Endothelial cell of umbilical vein (primary cell): Measurements from ENCODE around the gene CFAP57. TPM values are rescaled to one million over a fixed set of nuclear protein-coding genes. Genes with fewer than 3 reads are reported as not detected.

Experiments used
- BruUV-seq: library from RNA; stranded (reverse); fragments of 400-500 nt; replicated peaks from 2 replicates; lab custom pipeline; 2021; lab: Mats Ljungman, UMichigan
- CTCF ChIA-PET: fragments of 300-600, 350-600 bp; sonication (Branson Sonifier 250); formaldehyde crosslinking; loops from one replicate; lab custom pipeline; 2021; ENCODE audit warnings: antibody characterized with exemption, inconsistent platforms; lab: Charles Lee
- POLR2A ChIA-PET: fragments of 300-600, 350-600 bp; sonication (Branson Sonifier 250); formaldehyde crosslinking; loops from one replicate; lab custom pipeline; 2021; ENCODE audit warnings: antibody characterized with exemption, inconsistent platforms; lab: Charles Lee
- DNase-seq: peaks from one replicate; pipeline ENCODE4 v3.0.0-alpha.2; 2011; ENCODE audit warnings: low read depth, low spot score
- FAIRE-seq: peaks from 2 replicates; lab custom pipeline; 2011; peaks lifted over from hg19 to GRCh38; lab: Jason Lieb, UNC
- H2AFZ ChIP-seq: 2 replicates; pipeline ENCODE4 v1.6.0; 2012; ENCODE audit warnings: low read depth, low read length, control low read depth, inconsistent platforms
- H3K27ac ChIP-seq: 2 replicates; pipeline ENCODE4 v1.5.1; 2011; ENCODE audit warnings: low read depth, mild to moderate bottlenecking, control low read depth, low read length, moderate library complexity; ENCODE audit not compliant: insufficient read depth
- H3K27me3 ChIP-seq, 2 experiments: 2 replicates each; pipeline versions ENCODE4 v1.6.0 to v1.6.1; 2011; ENCODE audit warnings: low read length in 2 of 2, mixed read lengths in 1 of 2; ENCODE audit not compliant: control insufficient read depth in 2 of 2, insufficient read depth in 2 of 2
- H3K36me3 ChIP-seq, 2 experiments: 2 replicates in 1 of 2; 3 replicates in 1 of 2; pipeline ENCODE4 v1.5.1; 2011; ENCODE audit warnings: low read length in 2 of 2, mild to moderate bottlenecking in 1 of 2, moderate library complexity in 1 of 2; ENCODE audit not compliant: control insufficient read depth in 2 of 2, insufficient read depth in 2 of 2; ENCODE audit errors: extremely low read depth in 1 of 2
- H3K4me1 ChIP-seq: 3 replicates; pipeline ENCODE4 v1.5.1; 2011; ENCODE audit warnings: mild to moderate bottlenecking, low read length; ENCODE audit not compliant: control insufficient read depth, insufficient read depth; ENCODE audit errors: extremely low read depth
- H3K4me2 ChIP-seq: 2 replicates; pipeline ENCODE4 v1.6.1; 2011; ENCODE audit warnings: low read length, control low read depth, mixed read lengths; ENCODE audit not compliant: insufficient read depth
- H3K4me3 ChIP-seq, 3 experiments: fragments of 200-600 bp in 1 of 3; sonication (generic), shearing (Covaris generic) in 1 of 3; replicated peaks in 1 of 3; 2 replicates each; pipeline ENCODE4 v1.5.1; 2011 to 2016; ENCODE audit warnings: control low read depth in 3 of 3, low read length in 3 of 3, mild to moderate bottlenecking in 2 of 3, inconsistent platforms in 1 of 3, low read depth in 1 of 3, moderate library complexity in 1 of 3; ENCODE audit not compliant: insufficient read depth in 1 of 3
- H3K79me2 ChIP-seq: 2 replicates; pipeline ENCODE4 v1.6.0; 2012; ENCODE audit warnings: low read length, inconsistent platforms; ENCODE audit not compliant: control insufficient read depth, insufficient read depth
- H3K9ac ChIP-seq: replicated peaks from 2 replicates; pipeline ENCODE3; 2011; ENCODE audit warnings: low read length, control low read depth; ENCODE audit not compliant: insufficient read depth; ENCODE audit errors: extremely low read depth
- H3K9me1 ChIP-seq: replicated peaks from 3 replicates; pipeline ENCODE4 v1.6.0; 2011; ENCODE audit warnings: mild to moderate bottlenecking, low read length; ENCODE audit not compliant: control insufficient read depth, insufficient read depth; ENCODE audit errors: extremely low read depth
- H3K9me3 ChIP-seq: replicated peaks from 2 replicates; pipeline ENCODE4 v1.5.1; 2012; ENCODE audit warnings: low read length, inconsistent platforms; ENCODE audit not compliant: control insufficient read depth, insufficient read depth
- H4K20me1 ChIP-seq: replicated peaks from 2 replicates; pipeline ENCODE3; 2011; ENCODE audit warnings: mild to moderate bottlenecking, low read length; ENCODE audit not compliant: control insufficient read depth, insufficient read depth; ENCODE audit errors: extremely low read depth
- CTCF ChIP-seq, 2 donors: IDR thresholded peaks; 1 replicate in 1 of 2; 2 replicates in 1 of 2; pipeline ENCODE4 v1.5.1; 2011; ENCODE audit warnings: low read length in 2 of 2, mild to moderate bottlenecking in 2 of 2, moderate library complexity in 2 of 2, control low read depth in 1 of 2, inconsistent platforms in 1 of 2, low read depth in 1 of 2; ENCODE audit not compliant: insufficient read depth in 1 of 2; ENCODE audit errors: extremely low read depth in 1 of 2
- EZH2 ChIP-seq: IDR thresholded peaks from 2 replicates; pipeline ENCODE4 v1.6.1; 2012; ENCODE audit warnings: borderline replicate concordance, low read depth, mild to moderate bottlenecking, moderate library complexity, low read length, inconsistent platforms; ENCODE audit not compliant: severe bottlenecking
- FOS ChIP-seq: IDR thresholded peaks from 2 replicates; pipeline ENCODE4 v1.6.1; 2011; ENCODE audit warnings: mild to moderate bottlenecking, low read length, moderate library complexity, borderline replicate concordance; ENCODE audit not compliant: insufficient read depth
- GATA2 ChIP-seq: IDR thresholded peaks from 2 replicates; pipeline ENCODE4 v1.7.0; 2011; ENCODE audit warnings: low read depth, mild to moderate bottlenecking, moderate library complexity, mixed read lengths, low read length; ENCODE audit not compliant: insufficient read length, insufficient read depth
- JUN ChIP-seq: IDR thresholded peaks from 2 replicates; pipeline ENCODE4 v1.6.1; 2011; ENCODE audit warnings: borderline replicate concordance, low read depth; ENCODE audit not compliant: insufficient read length, insufficient read depth
- MAX ChIP-seq: IDR thresholded peaks from 2 replicates; pipeline ENCODE4 v1.6.1; 2011; ENCODE audit not compliant: insufficient read depth, insufficient read length
- MYC ChIP-seq: IDR thresholded peaks from one replicate; pipeline ENCODE4 v1.6.1; 2011; ENCODE audit warnings: mild to moderate bottlenecking, low read depth, low read length
- POLR2A ChIP-seq: IDR thresholded peaks from 2 replicates; pipeline ENCODE4 v1.6.1; 2012; ENCODE audit warnings: low read depth, mild to moderate bottlenecking, control low read depth, low read length
- POLR2AphosphoS5 ChIP-seq: IDR thresholded peaks from 2 replicates; pipeline ENCODE4 v1.6.1; 2012; ENCODE audit warnings: low read depth, mild to moderate bottlenecking, control low read depth, low read length, moderate library complexity; ENCODE audit not compliant: insufficient read depth
- dilution Hi-C: fragments of 300-500 bp; cut with MboI; formaldehyde crosslinking; loops from one replicate; pipeline ENCODE4 v1.15.0; 2019; ENCODE audit warnings: low sequenced_read_pairs; ENCODE audit not compliant: extremely low pct_ligation_motif_present
- intact Hi-C: fragments of 100-400 bp; cut with micrococcal nuclease; formaldehyde crosslinking; loops from one replicate; pipeline ENCODE4 v1.10.0; 2022
- polyA plus RNA-seq, 4 experiments: library from polyadenylated mRNA; depleted of rRNA in 3 of 4; stranded (reverse) in 3 of 4; unstranded in 1 of 4; fragments of >200 nt; gene quantifications; 2 replicates each; pipeline versions ENCODE4 v1.2.1 to v1.2.3, GENCODE V29; 2011 to 2012; ENCODE audit warnings: missing spikeins in 1 of 4
- total RNA-seq: library from RNA; stranded (reverse); gene quantifications from 2 replicates; pipeline ENCODE4 v1.2.3, GENCODE V29; 2021

CFAP57 gene
- total and polyA plus RNA-seq, 2 donors (not counting 3 experiments of a cell fraction or from before 2014, with no cell fraction given) = 0.88 to 0.91 TPM

GRCh38 chr1:43134640-43135039 lies 37.5 kb upstream of the CFAP57 start:
- H3K79me2 ChIP-seq = no peaks in the 10 kb centered on the region
- TF ChIP-seq POLR2A (no peak), JUN (no peak), CTCF (IDR thresholded peaks at IDR 0.05; ENCODE audit: extremely low read depth in 1 of 2, insufficient read depth in 1 of 2, low read depth in 1 of 2, low read length in 2 of 2) (no peak), FOS (no peak), MAX (no peak), MYC (no peak), GATA2 (no peak), EZH2 (no peak), POLR2AphosphoS5 (no peak)
- DNase-seq (no peak), FAIRE-seq (no peak)
- H4K20me1 ChIP-seq = no peaks in the 10 kb centered on the region
- H3K9me3 ChIP-seq = no peaks in the 10 kb centered on the region
- H3K9ac ChIP-seq = no peak overlapping the region
- no peak overlapping the region for H3K4me3 ChIP-seq
- H2AFZ ChIP-seq = no peak overlapping the region
- H3K4me1 ChIP-seq = no peaks in the 10 kb centered on the region
- no peaks in the 10 kb centered on the region for H3K36me3 ChIP-seq
- CTCF ChIA-PET = no interaction called here
- no peak overlapping the region for H3K27ac ChIP-seq
- POLR2A ChIA-PET = no interaction called here
- dilution Hi-C loops = no loop called here
- H3K27me3 ChIP-seq = peaks cover 12 to 19% of the 10 kb centered on the region in 2 experiments
- no TSS peak for BruUV-seq
- H3K4me2 ChIP-seq = no peak overlapping the region
- no peaks in the 10 kb centered on the region for H3K9me1 ChIP-seq
- intact Hi-C loops = no loop called here
